Thoracic aorta (tissue), 2 donors: ENCODE results near the gene KRTAP21-2. TPM values are rescaled to one million over a fixed set of nuclear protein-coding genes. Genes with fewer than 3 reads are reported as not detected.

Experiments used
- ATAC-seq: fragments of 150-250 bp; one replicate; pipeline ENCODE4 v1.8.0; 2017; ENCODE audit warnings: low read depth; ENCODE audit not compliant: insufficient number of reproducible peaks, low FRiP score
- DNase-seq: peaks from one replicate; pipeline ENCODE4 v3.0.0-alpha.2; 2020; ENCODE audit warnings: low spot score
- H3K27ac ChIP-seq, 2 donors: fragments of 200-600 bp; sonication (generic); 1 replicate in 1 of 2; 2 replicates in 1 of 2; pipeline ENCODE4 v1.5.1; 2016; ENCODE audit warnings: mild to moderate bottlenecking in 2 of 2, moderate library complexity in 2 of 2
- H3K27me3 ChIP-seq: fragments of 200-600 bp; sonication (generic); replicated peaks from 2 replicates; pipeline ENCODE4 v1.6.0; 2016; ENCODE audit warnings: mild to moderate bottlenecking; ENCODE audit not compliant: insufficient read depth
- H3K36me3 ChIP-seq: fragments of 200-600 bp; sonication (generic); one replicate; pipeline ENCODE4 v1.5.1; 2016
- H3K4me1 ChIP-seq, 2 donors: fragments of 200-600 bp; sonication (generic); 1 replicate in 1 of 2; 2 replicates in 1 of 2; pipeline versions ENCODE4 v1.5.1 to v1.6.0; 2016; ENCODE audit warnings: low read depth in 2 of 2, mild to moderate bottlenecking in 1 of 2; ENCODE audit not compliant: control insufficient read depth in 1 of 2
- H3K4me3 ChIP-seq: fragments of 200-600 bp; sonication (generic); 2 replicates; pipeline ENCODE4 v1.5.1; 2016; ENCODE audit warnings: mild to moderate bottlenecking
- H3K9me3 ChIP-seq: fragments of 200-600 bp; sonication (generic); 2 replicates; pipeline ENCODE4 v1.5.1; 2016
- total RNA-seq, 2 donors: library from RNA; depleted of rRNA; stranded (reverse); fragments of >200 nt; gene quantifications; one replicate each; pipeline versions ENCODE4 v1.1.0 to v1.2.3, GENCODE V29; 2016
- TF ChIP-seq, protein P1 (sequence below): fragments of 200-600 bp; sonication (generic); IDR thresholded peaks from one replicate; pipeline ENCODE4 v1.5.1; 2019; ENCODE audit warnings: antibody characterized with exemption

KRTAP21-2 gene
- total RNA-seq, 2 donors from 2014 or later: not detected

GRCh38 chr21:30718239-30718909 lies 28.7 kb downstream of the KRTAP21-2 start, which contains the start of gene KRTAP21-3:
KRTAP21-3 (minus strand) TSS chr21:30718777; CDS start chr21:30718759, 18 bp downstream.
- Histone ChIP-seq H3K27ac (no peak within 1 kb of the TSS), H3K4me3 (no peak within 1 kb of the TSS), H3K4me1 (no peaks in the 10 kb centered on the region), H3K36me3 (no peaks in the 10 kb centered on the region), H3K9me3 (no peaks in the 10 kb centered on the region), H3K27me3 (no peaks in the 10 kb centered on the region)
- ATAC-seq (no peak), DNase-seq (no peak)
- TF ChIP-seq, protein P1, sequence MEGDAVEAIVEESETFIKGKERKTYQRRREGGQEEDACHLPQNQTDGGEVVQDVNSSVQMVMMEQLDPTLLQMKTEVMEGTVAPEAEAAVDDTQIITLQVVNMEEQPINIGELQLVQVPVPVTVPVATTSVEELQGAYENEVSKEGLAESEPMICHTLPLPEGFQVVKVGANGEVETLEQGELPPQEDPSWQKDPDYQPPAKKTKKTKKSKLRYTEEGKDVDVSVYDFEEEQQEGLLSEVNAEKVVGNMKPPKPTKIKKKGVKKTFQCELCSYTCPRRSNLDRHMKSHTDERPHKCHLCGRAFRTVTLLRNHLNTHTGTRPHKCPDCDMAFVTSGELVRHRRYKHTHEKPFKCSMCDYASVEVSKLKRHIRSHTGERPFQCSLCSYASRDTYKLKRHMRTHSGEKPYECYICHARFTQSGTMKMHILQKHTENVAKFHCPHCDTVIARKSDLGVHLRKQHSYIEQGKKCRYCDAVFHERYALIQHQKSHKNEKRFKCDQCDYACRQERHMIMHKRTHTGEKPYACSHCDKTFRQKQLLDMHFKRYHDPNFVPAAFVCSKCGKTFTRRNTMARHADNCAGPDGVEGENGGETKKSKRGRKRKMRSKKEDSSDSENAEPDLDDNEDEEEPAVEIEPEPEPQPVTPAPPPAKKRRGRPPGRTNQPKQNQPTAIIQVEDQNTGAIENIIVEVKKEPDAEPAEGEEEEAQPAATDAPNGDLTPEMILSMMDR: no peak

DNA sequence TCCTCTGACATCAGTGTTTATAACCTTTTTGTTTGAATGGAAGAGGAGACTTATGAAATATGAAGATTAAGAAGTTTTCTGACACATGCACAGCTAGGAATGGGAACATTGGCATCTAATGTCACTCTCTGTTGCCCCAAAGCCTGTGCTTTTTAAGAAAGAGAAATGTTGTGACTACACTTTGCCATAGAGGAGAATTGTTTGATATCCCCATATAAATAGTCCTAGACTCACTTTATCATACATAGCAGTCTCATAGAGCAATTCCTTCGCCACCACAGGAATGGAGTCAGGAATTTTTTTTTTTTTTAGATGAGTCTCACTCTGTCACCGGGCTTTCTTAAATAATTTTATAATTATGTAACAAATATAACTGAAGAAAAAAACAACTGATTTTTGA lies 30.0 kb downstream of the KRTAP21-2 start:
- Histone ChIP-seq H3K27me3 (no peaks in the 10 kb centered on the region), H3K4me3 (no peak overlapping the region), H3K4me1 (no peaks in the 10 kb centered on the region), H3K36me3 (no peaks in the 10 kb centered on the region), H3K27ac (no peak overlapping the region), H3K9me3 (no peaks in the 10 kb centered on the region)
- TF ChIP-seq, protein P1: no peak
- DNase-seq (no peak), ATAC-seq (no peak)

GRCh38 chr21:30714946-30715345 lies 32.1 kb downstream of the KRTAP21-2 start:
- Histone ChIP-seq H3K36me3 (no peaks in the 10 kb centered on the region), H3K27ac (no peak overlapping the region), H3K4me1 (no peaks in the 10 kb centered on the region), H3K27me3 (no peaks in the 10 kb centered on the region), H3K4me3 (no peak overlapping the region), H3K9me3 (no peaks in the 10 kb centered on the region)
- ATAC-seq: no peak
- DNase-seq: no peak
- TF ChIP-seq, protein P1: no peak

DNA sequence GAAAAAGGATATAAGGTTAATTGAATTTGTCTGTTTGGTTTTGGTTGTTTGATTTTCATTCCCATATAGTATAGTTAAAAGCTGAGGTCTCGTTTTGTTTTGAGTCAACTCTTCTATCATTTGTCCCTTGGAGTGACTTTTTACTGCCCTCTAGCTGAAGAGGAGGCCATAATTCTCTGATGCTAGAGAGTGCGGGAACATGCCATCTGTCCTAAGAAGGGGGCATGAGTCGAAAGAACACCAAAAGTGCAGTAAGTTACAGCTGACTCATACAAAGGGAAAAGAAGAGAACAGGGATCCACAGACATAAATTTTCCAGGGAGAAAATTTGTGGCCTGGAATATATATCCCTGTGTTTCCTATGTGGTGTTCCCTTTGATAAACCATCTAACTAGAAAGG lies 32.6 kb downstream of the KRTAP21-2 start:
- no peaks in the 10 kb centered on the region for H3K9me3 ChIP-seq
- H3K27me3 ChIP-seq: no peaks in the 10 kb centered on the region
- H3K4me1 ChIP-seq: no peaks in the 10 kb centered on the region
- no peaks in the 10 kb centered on the region for H3K36me3 ChIP-seq
- no peak for DNase-seq
- ATAC-seq: no peak
- no peak overlapping the region for H3K4me3 ChIP-seq
- no peak overlapping the region for H3K27ac ChIP-seq
- TF ChIP-seq, protein P1: no peak

GRCh38 chr21:30713766-30714165 lies 33.3 kb downstream of the KRTAP21-2 start:
- no peak for DNase-seq
- no peaks in the 10 kb centered on the region for H3K36me3 ChIP-seq
- no peak overlapping the region for H3K4me3 ChIP-seq
- no peaks in the 10 kb centered on the region for H3K4me1 ChIP-seq
- no peak for ATAC-seq
- TF ChIP-seq, protein P1: no peak
- H3K9me3 ChIP-seq: no peaks in the 10 kb centered on the region
- no peak overlapping the region for H3K27ac ChIP-seq
- H3K27me3 ChIP-seq: no peaks in the 10 kb centered on the region
